Nephron (organoid): ENCODE measurements around the gene SP1.
"Not testable (repeated sequence)": the region's sequence is repeated elsewhere in the genome, so short reads cannot be mapped to it uniquely, and the experiment has no call there.

Experiments
- H3K27ac Mint-ChIP-seq, 3 experiments: 2 replicates each; pipeline ENCODE4 v1.8.0; 2020; ENCODE audit warnings: mixed read lengths in 3 of 3, mild to moderate bottlenecking in 2 of 3, moderate library complexity in 1 of 3
- H3K27me3 Mint-ChIP-seq: 2 replicates; pipeline ENCODE4 v1.8.0; 2021; ENCODE audit warnings: low read depth, mild to moderate bottlenecking, moderate library complexity, mixed read lengths
- H3K36me3 Mint-ChIP-seq: 2 replicates; pipeline ENCODE4 v1.8.0; 2020; ENCODE audit warnings: low read depth, mixed read lengths
- H3K4me1 Mint-ChIP-seq: 2 replicates; pipeline ENCODE4 v1.8.0; 2020; ENCODE audit warnings: mixed read lengths
- H3K4me3 Mint-ChIP-seq, 3 experiments: 2 replicates each; pipeline ENCODE4 v1.8.0; 2020; ENCODE audit warnings: mild to moderate bottlenecking in 3 of 3, mixed read lengths in 3 of 3, moderate library complexity in 2 of 3
- H3K9me3 Mint-ChIP-seq: 2 replicates; pipeline ENCODE4 v1.8.0; 2020; ENCODE audit warnings: mixed read lengths
- TF ChIP-seq, protein P1 (sequence below), 3 experiments: fragments of 200-600 bp; sonication (generic); IDR thresholded peaks; one replicate each; pipeline ENCODE4 v1.5.0; 2021; ENCODE audit warnings: antibody characterized with exemption in 3 of 3; ENCODE audit not compliant: unreplicated experiment in 3 of 3

SP1 gene

DNA sequence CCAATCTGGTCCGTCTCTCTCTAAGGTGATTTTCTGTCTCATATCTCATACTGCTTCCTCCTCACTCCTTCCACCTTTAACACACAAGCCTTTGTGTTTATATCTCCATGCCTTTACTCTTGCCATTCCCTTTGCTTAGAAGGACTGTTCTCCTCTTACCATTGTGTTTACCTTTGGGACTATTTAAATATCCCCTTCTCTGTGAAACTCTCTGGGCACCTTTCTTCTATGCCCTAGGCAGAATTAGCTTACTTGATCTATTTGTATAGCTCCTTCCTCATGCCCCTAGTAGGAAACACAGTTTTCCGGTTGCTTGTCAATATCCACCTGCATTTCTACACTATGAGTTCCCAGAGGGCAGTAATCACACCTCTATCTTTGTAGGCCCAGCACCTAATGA, 39.8 kb downstream of the SP1 start:
- Mint-ChIP-seq H3K4me3 (no peak overlapping the region), H3K27me3 (peaks cover 7% of the 10 kb centered on the region), H3K27ac (peak overlapping the region; percentile 37 to 74 (median 46)), H3K4me1 (peaks cover 52% of the 10 kb centered on the region), H3K9me3 (no peaks in the 10 kb centered on the region), H3K36me3 (no peaks in the 10 kb centered on the region)
- TF ChIP-seq, protein P1, sequence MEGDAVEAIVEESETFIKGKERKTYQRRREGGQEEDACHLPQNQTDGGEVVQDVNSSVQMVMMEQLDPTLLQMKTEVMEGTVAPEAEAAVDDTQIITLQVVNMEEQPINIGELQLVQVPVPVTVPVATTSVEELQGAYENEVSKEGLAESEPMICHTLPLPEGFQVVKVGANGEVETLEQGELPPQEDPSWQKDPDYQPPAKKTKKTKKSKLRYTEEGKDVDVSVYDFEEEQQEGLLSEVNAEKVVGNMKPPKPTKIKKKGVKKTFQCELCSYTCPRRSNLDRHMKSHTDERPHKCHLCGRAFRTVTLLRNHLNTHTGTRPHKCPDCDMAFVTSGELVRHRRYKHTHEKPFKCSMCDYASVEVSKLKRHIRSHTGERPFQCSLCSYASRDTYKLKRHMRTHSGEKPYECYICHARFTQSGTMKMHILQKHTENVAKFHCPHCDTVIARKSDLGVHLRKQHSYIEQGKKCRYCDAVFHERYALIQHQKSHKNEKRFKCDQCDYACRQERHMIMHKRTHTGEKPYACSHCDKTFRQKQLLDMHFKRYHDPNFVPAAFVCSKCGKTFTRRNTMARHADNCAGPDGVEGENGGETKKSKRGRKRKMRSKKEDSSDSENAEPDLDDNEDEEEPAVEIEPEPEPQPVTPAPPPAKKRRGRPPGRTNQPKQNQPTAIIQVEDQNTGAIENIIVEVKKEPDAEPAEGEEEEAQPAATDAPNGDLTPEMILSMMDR (IDR thresholded peaks at IDR 0.05; ENCODE audit: unreplicated experiment in 3 of 3) = no peak

GRCh38 chr12:53422247-53422646, 42.3 kb downstream of the SP1 start:
- not testable (repeated sequence) for H3K27me3 Mint-ChIP-seq

DNA sequence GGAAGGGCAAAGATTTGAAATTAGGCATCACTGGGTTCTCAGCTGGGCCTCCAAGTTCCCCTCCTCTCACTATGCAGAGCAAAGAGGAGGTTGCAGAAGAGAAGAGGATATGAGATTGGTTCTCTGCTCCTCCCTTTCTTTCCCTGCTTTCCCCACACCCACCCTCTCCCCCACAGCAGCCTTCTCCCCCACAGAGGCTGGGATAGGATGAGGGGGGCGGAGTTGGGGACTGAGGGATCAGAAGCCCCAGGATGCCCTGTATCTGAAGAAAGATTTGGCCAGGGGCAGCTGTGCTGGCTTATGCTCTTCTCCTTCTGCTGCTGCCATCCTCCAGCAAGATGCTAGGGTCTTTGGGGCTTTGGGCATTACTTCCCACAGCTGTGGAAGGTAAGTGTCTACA, 43.6 kb downstream of the SP1 start, which contains the start of gene AMHR2:
Gene AMHR2, plus strand, starts transcription at position 259 of the 400 bp plus-strand sequence. Its CDS starts 80 bp downstream, at position 339.
- H3K27me3 Mint-ChIP-seq = peaks cover 7% of the 10 kb centered on the region
- TF ChIP-seq, protein P1 (IDR thresholded peaks at IDR 0.05; ENCODE audit: unreplicated experiment in 3 of 3) = no peak
- H3K4me3 Mint-ChIP-seq = peak within 1 kb of the TSS in 2 of 3 experiments; percentile 47 to 60
- H3K9me3 Mint-ChIP-seq = no peaks in the 10 kb centered on the region
- H3K27ac Mint-ChIP-seq = peak within 1 kb of the TSS; percentile 49 to 79 (median 66)
- no peaks in the 10 kb centered on the region for H3K36me3 Mint-ChIP-seq
- peaks cover 38% of the 10 kb centered on the region for H3K4me1 Mint-ChIP-seq

More at GRCh38 chr12:53422247-53422646, 42.3 kb downstream of the SP1 start:
- not testable (repeated sequence) for H3K27ac Mint-ChIP-seq, H3K4me3 Mint-ChIP-seq, H3K9me3 Mint-ChIP-seq, H3K36me3 Mint-ChIP-seq
- H3K4me1 Mint-ChIP-seq = peaks cover 39% of the 10 kb centered on the region

DNA sequence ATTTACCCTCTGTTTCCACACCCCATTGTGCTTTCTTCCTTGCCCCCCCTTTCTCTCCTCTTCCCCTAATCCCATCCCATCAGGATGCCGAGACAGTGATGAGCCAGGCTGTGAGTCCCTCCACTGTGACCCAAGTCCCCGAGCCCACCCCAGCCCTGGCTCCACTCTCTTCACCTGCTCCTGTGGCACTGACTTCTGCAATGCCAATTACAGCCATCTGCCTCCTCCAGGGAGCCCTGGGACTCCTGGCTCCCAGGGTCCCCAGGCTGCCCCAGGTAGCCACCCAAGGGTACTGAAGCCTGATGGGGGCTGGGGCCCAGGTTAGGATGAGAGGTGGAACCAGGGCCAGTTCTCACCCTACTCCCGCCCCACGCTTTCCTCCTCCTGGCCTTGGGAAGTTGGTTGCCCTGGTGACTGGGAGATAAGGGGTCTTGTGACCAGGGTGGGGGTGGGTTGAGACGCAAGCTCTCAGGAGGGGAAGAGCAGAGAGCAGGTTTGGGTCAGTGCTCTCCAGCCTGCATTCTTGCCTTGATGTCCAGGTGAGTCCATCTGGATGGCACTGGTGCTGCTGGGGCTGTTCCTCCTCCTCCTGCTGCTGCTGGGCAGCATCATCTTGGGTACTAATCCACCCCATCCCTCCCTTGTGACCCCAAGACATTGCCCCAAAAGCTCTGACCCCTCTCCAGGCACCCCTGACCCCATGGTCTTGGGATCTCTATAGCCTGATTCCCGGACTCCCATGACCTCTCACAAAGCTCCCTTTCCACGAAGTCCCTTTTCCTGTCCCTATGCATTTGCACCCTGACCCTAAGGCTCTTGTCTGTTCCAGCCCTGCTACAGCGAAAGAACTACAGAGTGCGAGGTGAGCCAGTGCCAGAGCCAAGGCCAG, 44.9 kb downstream of the SP1 start:
- Mint-ChIP-seq H3K9me3 (no peaks in the 10 kb centered on the region), H3K4me3 (peak overlapping the region in 1 of 3 experiments; percentile 63), H3K4me1 (peaks cover 28% of the 10 kb centered on the region), H3K27ac (peak overlapping the region in 1 of 3 experiments; percentile 66), H3K36me3 (no peaks in the 10 kb centered on the region), H3K27me3 (peaks cover 7% of the 10 kb centered on the region)
- TF ChIP-seq, protein P1 (IDR thresholded peaks at IDR 0.05; ENCODE audit: unreplicated experiment in 3 of 3) = no peak

- TF ChIP-seq, protein P1 (IDR thresholded peaks at IDR 0.05; ENCODE audit: unreplicated experiment in 3 of 3) = no peak
Observed at GRCh38 chr12:53425515-53426150, 45.7 kb downstream of the SP1 start.

GRCh38 chr12:53427905-53428594, 48.1 kb downstream of the SP1 start:
- Mint-ChIP-seq H3K4me1 (peaks cover 15% of the 10 kb centered on the region), H3K27ac (peak overlapping the region in 1 of 3 experiments; percentile 19), H3K27me3 (peaks cover 3% of the 10 kb centered on the region), H3K9me3 (no peaks in the 10 kb centered on the region), H3K4me3 (no peak overlapping the region), H3K36me3 (no peaks in the 10 kb centered on the region)
- TF ChIP-seq, protein P1 (IDR thresholded peaks at IDR 0.05; ENCODE audit: unreplicated experiment in 3 of 3) = no peak

More at GRCh38 chr12:53425515-53426150, 45.7 kb downstream of the SP1 start:
- Mint-ChIP-seq H3K36me3 (no peaks in the 10 kb centered on the region), H3K9me3 (no peaks in the 10 kb centered on the region), H3K4me1 (peaks cover 24% of the 10 kb centered on the region), H3K27ac (peak overlapping the region in 1 of 3 experiments; percentile 27), H3K4me3 (no peak overlapping the region), H3K27me3 (peaks cover 4% of the 10 kb centered on the region)
